Measurements from ENCODE around the gene PAN3. TPM values are rescaled to one million over a fixed set of nuclear protein-coding genes. Genes with fewer than 3 reads are reported as not detected.

Gene PAN3
- total and polyA plus RNA-seq, 10 donors = 18.4 to 85.8 (median 70.1) TPM

DNA sequence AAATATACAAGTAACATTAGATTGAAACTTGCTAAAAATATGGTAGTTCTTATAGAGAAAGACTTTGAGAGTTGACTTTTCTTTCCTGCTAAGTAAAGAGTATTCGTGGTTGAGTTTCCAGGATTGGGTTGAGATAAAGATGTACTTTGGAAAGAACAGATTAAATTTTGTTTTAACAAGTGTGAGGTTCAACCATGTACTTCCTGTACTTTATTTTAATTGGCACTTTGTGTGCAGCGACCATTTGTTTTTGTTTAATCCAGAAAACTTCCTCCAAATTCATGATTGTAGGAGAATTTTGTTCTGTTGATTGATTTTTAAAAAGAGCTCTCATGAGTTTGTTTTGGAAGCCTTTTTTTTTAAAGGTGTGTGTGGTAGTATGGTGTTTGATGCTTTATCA, 46.9 kb downstream of the PAN3 start:
- H3K36me3 ChIP-seq = peaks cover 0 to 42% (median 12%) of the 10 kb centered on the region in 6 donors
- intact Hi-C loops (cut with DNase I; ENCODE audit: low total_unique reads) = no loop called here
- H3K27ac ChIP-seq = no peak overlapping the region
- WGBS, 5 donors = 31 to 41% (median 33%) methylated on average over 2 of the region's 2 CpGs
- no peaks in the 10 kb centered on the region for H3K27me3 ChIP-seq (replicated peaks in 1 of 7)
- no peak overlapping the region for H3K4me3 ChIP-seq
- H3K4me1 ChIP-seq = peaks cover 0 to 14% (median 0%) of the 10 kb centered on the region in 6 donors
- no peak for DNase-seq
- TF ChIP-seq POLR2A (IDR thresholded peaks at IDR 0.05) (no peak), POLR2AphosphoS5 (IDR thresholded peaks at IDR 0.05) (no peak)
- TF ChIP-seq, protein P1, sequence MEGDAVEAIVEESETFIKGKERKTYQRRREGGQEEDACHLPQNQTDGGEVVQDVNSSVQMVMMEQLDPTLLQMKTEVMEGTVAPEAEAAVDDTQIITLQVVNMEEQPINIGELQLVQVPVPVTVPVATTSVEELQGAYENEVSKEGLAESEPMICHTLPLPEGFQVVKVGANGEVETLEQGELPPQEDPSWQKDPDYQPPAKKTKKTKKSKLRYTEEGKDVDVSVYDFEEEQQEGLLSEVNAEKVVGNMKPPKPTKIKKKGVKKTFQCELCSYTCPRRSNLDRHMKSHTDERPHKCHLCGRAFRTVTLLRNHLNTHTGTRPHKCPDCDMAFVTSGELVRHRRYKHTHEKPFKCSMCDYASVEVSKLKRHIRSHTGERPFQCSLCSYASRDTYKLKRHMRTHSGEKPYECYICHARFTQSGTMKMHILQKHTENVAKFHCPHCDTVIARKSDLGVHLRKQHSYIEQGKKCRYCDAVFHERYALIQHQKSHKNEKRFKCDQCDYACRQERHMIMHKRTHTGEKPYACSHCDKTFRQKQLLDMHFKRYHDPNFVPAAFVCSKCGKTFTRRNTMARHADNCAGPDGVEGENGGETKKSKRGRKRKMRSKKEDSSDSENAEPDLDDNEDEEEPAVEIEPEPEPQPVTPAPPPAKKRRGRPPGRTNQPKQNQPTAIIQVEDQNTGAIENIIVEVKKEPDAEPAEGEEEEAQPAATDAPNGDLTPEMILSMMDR (IDR thresholded peaks at IDR 0.05 in 8 of 11, conservative IDR thresholded peaks at IDR 0.05 in 3 of 11) = no peak
- H3K9me3 ChIP-seq = no peaks in the 10 kb centered on the region

DNA sequence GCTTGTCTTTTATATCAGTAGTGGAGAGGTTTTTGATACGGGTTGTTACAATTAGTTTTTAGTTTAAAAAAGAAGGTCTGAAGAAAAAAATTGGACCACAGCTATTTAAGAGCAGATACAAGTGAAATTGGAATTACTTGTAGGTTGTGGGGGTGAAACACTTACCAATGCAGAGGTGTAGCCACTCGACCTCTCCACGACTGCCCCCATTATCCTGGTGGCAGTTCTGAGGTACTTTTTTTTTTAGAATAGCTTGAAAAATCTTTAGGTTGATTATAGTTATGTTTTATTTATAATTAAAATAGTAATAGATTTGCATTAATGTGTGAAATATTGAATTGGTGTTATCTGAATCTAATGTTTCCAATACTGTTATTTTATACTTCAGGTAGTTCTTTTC, 60.7 kb downstream of the PAN3 start:
- intact Hi-C loops (cut with DNase I; ENCODE audit: low total_unique reads) = no loop called here
- no peaks in the 10 kb centered on the region for H3K9me3 ChIP-seq
- no peak overlapping the region for H3K27ac ChIP-seq
- H3K27me3 ChIP-seq (replicated peaks in 1 of 7) = no peaks in the 10 kb centered on the region
- no peak overlapping the region for H3K4me3 ChIP-seq
- no peak for DNase-seq
- TF ChIP-seq POLR2A (IDR thresholded peaks at IDR 0.05) (no peak), POLR2AphosphoS5 (IDR thresholded peaks at IDR 0.05) (no peak)
- TF ChIP-seq, protein P1 (IDR thresholded peaks at IDR 0.05 in 8 of 11, conservative IDR thresholded peaks at IDR 0.05 in 3 of 11) = no peak
- H3K4me1 ChIP-seq = peaks cover 0 to 4% (median 0%) of the 10 kb centered on the region in 6 donors
- WGBS, 5 donors = 89 to 94% (median 92%) methylated on average over 3 of the region's 3 CpGs
- H3K36me3 ChIP-seq = peaks cover 0 to 75% (median 28%) of the 10 kb centered on the region in 6 donors

DNA sequence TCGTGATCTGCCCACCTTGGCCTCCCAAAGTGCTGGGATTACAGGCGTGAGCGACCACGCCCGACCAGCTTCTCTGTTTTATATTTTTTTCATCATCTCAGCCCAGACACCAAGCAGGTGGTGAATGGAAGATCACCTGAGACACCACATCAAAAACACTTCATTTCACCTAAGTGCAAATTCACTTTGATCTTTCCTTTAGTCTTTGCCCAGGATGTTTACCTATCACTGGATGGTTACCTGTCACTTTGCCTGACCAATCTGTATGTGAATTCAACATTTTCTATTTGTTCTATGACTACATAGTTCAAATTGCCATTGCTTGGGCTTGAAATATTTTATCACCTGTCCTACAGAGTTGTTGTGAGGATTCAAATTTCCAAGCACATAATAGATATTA, 65.7 kb downstream of the PAN3 start:
- Histone ChIP-seq H3K36me3 (peaks cover 0 to 72% (median 12%) of the 10 kb centered on the region in 6 donors), H3K9me3 (no peaks in the 10 kb centered on the region), H3K27me3 (replicated peaks in 1 of 7) (no peaks in the 10 kb centered on the region), H3K4me1 (peaks cover 0 to 16% (median 0%) of the 10 kb centered on the region in 6 donors), H3K4me3 (no peak overlapping the region), H3K27ac (no peak overlapping the region)
- TF ChIP-seq, protein P1 (IDR thresholded peaks at IDR 0.05 in 8 of 11, conservative IDR thresholded peaks at IDR 0.05 in 3 of 11) = no peak
- TF ChIP-seq POLR2A (IDR thresholded peaks at IDR 0.05) (no peak), POLR2AphosphoS5 (IDR thresholded peaks at IDR 0.05) (no peak)
- DNase-seq = no peak
- intact Hi-C loops (cut with DNase I; ENCODE audit: low total_unique reads) = no loop called here
- 86 to 95% (median 92%) methylated on average over 5 of the region's 5 CpGs for WGBS, 5 donors

DNA sequence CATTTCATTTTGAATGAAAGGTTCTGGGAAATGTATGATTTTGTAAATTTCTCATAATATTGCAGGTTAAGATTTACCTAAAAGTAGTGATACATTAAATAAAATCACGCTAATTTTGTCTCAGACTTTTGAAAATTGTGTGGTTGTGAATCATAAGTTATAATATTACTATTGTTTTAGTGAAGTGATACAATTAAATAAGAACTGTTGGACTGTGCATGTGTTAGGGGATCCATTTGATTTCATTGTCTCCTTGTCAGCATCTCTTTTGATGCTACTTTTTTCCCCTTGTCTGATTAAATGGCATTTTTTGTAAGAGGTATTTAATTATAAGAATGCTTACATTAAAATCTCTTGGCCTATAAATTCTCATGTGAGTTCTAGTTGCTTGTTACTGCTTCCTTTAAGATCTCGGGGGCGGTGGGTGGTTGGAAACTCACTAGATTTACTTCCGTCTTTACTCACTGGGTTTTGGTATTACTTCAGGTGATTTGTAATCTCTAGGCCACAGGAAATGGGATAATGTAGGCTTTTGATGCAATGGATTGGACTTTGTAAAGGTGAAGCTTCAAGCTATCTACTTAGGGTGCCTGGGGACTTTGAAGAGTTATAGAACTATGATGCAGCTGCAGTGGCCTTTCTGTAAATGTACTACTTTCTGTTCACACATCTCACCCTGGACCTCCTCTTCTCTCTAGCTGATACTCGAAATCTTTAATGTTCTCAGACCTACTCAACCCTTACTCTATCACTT, 66.5 kb downstream of the PAN3 start:
- no peaks in the 10 kb centered on the region for H3K27me3 ChIP-seq (replicated peaks in 1 of 7)
- no peak overlapping the region for H3K4me3 ChIP-seq
- TF ChIP-seq POLR2A (IDR thresholded peaks at IDR 0.05) (no peak), POLR2AphosphoS5 (IDR thresholded peaks at IDR 0.05) (no peak)
- TF ChIP-seq, protein P1 (IDR thresholded peaks at IDR 0.05 in 8 of 11, conservative IDR thresholded peaks at IDR 0.05 in 3 of 11) = no peak
- DNase-seq = no peak
- H3K9me3 ChIP-seq = no peaks in the 10 kb centered on the region
- 68 to 78% (median 72%) methylated on average over 5 of the region's 5 CpGs for WGBS, 5 donors
- intact Hi-C loops (cut with DNase I; ENCODE audit: low total_unique reads) = no loop called here
- no peak overlapping the region for H3K27ac ChIP-seq
- peaks cover 0 to 16% (median 0%) of the 10 kb centered on the region in 6 donors for H3K4me1 ChIP-seq
- H3K36me3 ChIP-seq = peaks cover 0 to 67% (median 11%) of the 10 kb centered on the region in 6 donors
